RWPE1 (cell line): ENCODE data around the gene SDC4.

Experiments
- CTCF ChIA-PET: fragments of 350-600 bp; sonication (Branson Sonifier 250); formaldehyde crosslinking; extraction: SDS; loops from one replicate; lab custom pipeline; 2021; lab: Yijun Ruan, JAX
- POLR2A ChIA-PET: fragments of 400-600 bp; formaldehyde crosslinking; extraction: SDS; loops from one replicate; lab custom pipeline; 2020; ENCODE audit warnings: antibody characterized with exemption; ENCODE audit not compliant: low non-redundant PET; lab: Yijun Ruan, JAX
- DNase-seq: peaks from one replicate; pipeline ENCODE4 v3.0.0; 2012; ENCODE audit warnings: low spot score
- H3K27ac ChIP-seq: fragments of 450-650 bp; 2 replicates; pipeline ENCODE4 v1.5.1; 2017
- TF ChIP-seq, protein P1 (sequence below): fragments of 450-650 bp; conservative IDR thresholded peaks from 2 replicates; pipeline ENCODE4 v1.5.1; 2017; ENCODE audit warnings: low read depth, mild to moderate bottlenecking

Gene SDC4

GRCh38 chr20:45340236-45340847, 7.9 kb downstream of the SDC4 start:
- POLR2A ChIA-PET = no interaction called here
- peak overlapping the region; percentile 97 for H3K27ac ChIP-seq
- DNase-seq = no peak
- CTCF ChIA-PET = interaction anchor here (0.9 to 1.0 kb wide), 2 partner anchors 21 to 22 kb away, joined by 3 to 5 read pairs; partner anchors contain the start of gene SYS1
- TF ChIP-seq, protein P1, sequence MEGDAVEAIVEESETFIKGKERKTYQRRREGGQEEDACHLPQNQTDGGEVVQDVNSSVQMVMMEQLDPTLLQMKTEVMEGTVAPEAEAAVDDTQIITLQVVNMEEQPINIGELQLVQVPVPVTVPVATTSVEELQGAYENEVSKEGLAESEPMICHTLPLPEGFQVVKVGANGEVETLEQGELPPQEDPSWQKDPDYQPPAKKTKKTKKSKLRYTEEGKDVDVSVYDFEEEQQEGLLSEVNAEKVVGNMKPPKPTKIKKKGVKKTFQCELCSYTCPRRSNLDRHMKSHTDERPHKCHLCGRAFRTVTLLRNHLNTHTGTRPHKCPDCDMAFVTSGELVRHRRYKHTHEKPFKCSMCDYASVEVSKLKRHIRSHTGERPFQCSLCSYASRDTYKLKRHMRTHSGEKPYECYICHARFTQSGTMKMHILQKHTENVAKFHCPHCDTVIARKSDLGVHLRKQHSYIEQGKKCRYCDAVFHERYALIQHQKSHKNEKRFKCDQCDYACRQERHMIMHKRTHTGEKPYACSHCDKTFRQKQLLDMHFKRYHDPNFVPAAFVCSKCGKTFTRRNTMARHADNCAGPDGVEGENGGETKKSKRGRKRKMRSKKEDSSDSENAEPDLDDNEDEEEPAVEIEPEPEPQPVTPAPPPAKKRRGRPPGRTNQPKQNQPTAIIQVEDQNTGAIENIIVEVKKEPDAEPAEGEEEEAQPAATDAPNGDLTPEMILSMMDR = no peak

DNA sequence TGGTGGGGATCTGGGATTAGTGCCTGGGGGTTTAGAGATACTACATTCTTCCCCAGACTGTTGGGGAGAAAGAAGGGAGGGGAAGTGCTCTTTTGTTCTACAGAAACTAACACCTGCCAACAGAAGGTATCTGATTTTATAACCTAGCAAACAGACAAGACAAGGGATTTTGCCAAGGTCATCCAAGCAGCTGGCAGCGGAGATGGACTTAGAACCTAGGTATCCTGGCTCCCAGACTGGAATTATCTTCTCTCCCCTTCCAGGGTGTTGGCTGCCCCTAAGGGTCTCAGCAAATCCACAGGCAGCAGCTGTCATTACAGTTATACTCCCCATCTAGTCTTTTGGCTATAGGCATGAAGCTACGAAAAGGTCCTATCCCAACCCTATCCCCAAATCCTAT, 8.4 kb downstream of the SDC4 start:
- ChIA-PET CTCF (interaction anchor here (0.6 to 1.4 kb wide), 2 partner anchors 22 to 23 kb away, joined by 4 to 7 read pairs; partner anchors contain the start of gene SYS1), POLR2A (no interaction called here)
- TF ChIP-seq, protein P1 = no peak

GRCh38 chr20:45339084-45339483, 9.1 kb downstream of the SDC4 start:
- H3K27ac ChIP-seq = peak overlapping the region; percentile 97
- TF ChIP-seq, protein P1 = no peak
- ChIA-PET POLR2A (no interaction called here), CTCF (interaction anchor here (0.9 to 1.4 kb wide), 2 partner anchors 24 to 35 kb away, joined by 4 to 8 read pairs; partner anchors contain the start of gene SYS1)
- peak; percentile 85 for DNase-seq

More for the DNA sequence above, 8.4 kb downstream of the SDC4 start:
- H3K27ac ChIP-seq = peak overlapping the region; percentile 97
- DNase-seq = no peak

DNA sequence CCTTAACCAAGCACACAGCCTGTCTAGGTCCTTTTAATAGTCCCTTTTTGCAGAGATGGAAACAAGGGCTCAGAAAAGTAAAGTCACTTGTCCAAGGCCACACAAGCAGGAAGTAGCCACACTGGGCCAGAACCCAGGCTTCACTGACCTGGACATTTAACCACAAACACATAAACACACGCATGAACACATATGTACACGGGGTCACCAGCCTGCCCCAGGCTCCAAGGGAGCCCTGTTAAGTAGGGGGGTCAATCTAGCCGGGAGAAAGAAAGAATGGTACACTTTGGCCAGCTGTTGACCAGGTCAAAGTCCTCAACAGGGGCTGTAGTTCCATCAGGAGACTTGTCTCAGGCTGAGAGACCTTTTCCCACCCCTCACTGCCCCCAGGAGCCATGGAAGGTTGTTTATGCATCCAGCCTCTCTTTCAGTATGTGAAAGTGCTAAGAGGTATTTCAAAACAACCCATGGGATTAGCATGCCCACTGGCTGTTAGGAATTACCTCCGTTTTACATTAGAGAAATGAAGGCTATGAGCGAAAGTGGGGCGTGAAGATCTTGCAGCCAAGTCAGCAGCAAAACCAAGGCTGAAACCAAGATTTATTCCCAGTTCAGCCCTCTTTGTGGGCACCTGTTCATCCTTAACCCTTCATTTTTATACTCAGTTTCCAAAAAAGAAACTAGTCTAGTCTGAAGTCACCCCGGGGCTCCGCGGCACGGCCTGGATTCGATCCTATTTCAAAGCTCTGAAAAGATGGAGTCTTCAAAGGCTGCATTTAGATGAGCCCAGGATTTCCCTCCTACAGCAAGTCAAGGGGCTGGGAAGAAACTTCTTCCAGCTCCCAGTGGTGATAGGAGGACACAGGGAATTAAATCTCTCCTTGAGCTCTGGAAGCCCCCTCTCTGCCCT, 9.8 kb downstream of the SDC4 start:
- POLR2A ChIA-PET = interaction anchor here (0.6 to 2.2 kb wide), 3 partner anchors 8 to 81 kb away, joined by 3 to 29 read pairs (median 4); partner anchors contain the start of gene SDC4
- CTCF ChIA-PET = interaction anchor here (0.6 to 2.6 kb wide), 7 partner anchors 19 to 653 kb away, joined by 3 to 8 read pairs (median 4); partner anchors contain the start of gene SYS1
- H3K27ac ChIP-seq = peak overlapping the region; percentile 97
- TF ChIP-seq, protein P1 = no peak
- DNase-seq = no peak

DNA sequence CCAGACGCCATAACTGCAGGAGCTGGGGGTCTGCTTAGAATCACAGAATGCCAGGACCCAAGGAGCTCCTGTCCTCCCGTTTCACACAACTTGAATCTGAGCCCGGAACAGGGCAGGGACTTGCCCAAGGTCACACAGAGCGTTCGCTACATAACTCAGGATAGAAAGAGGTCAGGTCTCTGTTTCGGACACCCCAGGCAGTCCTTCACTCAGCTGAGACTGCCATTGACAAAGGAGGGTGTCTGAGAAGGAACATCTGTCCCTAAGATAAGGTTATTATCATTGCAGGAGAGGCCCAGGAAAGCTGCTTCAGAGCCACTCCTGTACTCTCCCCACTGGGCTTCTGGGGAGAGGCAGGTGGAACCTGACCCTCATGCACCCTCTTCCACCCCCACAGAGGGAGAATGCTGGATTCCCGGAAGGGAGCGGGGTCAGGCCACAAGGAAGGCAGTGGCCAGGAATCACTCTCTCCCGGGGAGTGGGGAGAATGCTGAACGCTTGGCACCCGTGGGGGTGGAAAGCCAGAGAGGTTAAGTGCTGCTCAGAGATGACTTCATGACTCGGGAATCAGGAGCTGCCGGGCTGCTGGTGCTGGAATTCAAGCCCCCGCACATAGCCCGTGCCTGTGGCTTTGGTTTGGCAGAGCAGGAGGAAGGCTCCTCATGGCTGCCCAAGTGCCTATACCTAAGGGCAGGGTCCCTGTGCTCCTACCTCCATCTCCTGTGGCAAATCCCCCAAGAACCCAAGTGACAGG, 10.7 kb downstream of the SDC4 start:
- DNase-seq = peak; percentile 89
- CTCF ChIA-PET = interaction anchor here (0.5 to 2.6 kb wide), 12 partner anchors 11 to 652 kb away, joined by 3 to 18 read pairs (median 4); partner anchors contain the start of gene SYS1
- POLR2A ChIA-PET = interaction anchor here (1.2 to 2.2 kb wide), 2 partner anchors 9 to 22 kb away, joined by 4 to 29 read pairs; partner anchors contain the start of gene SDC4

More for the DNA sequence above, 10.7 kb downstream of the SDC4 start:
- H3K27ac ChIP-seq = peak overlapping the region; percentile 97
- TF ChIP-seq, protein P1 = no peak
